ENCODE measurements around the gene DDX51.

The DDX51 gene

GRCh38 chr12:132167611-132168310, 23.6 kb upstream of the DDX51 start:
- no peak for DNase-seq (ENCODE audit: low read depth, low spot score)

GRCh38 chr12:132166801-132167591, 22.9 kb upstream of the DDX51 start:
- DNase-seq (ENCODE audit: low read depth, low spot score) = no peak

GRCh38 chr12:132166093-132166492, 22.0 kb upstream of the DDX51 start:
- DNase-seq (ENCODE audit: low read depth, low spot score) = no peak

GRCh38 chr12:132165584-132165983, 21.5 kb upstream of the DDX51 start:
- DNase-seq (ENCODE audit: low read depth, low spot score) = no peak

GRCh38 chr12:132164426-132164825, 20.3 kb upstream of the DDX51 start:
- DNase-seq (ENCODE audit: low read depth, low spot score) = no peak

- DNase-seq (ENCODE audit: low read depth, low spot score) = no peak
Measured at GRCh38 chr12:132163911-132164288, 19.8 kb upstream of the DDX51 start.

GRCh38 chr12:132163041-132163910, 19.2 kb upstream of the DDX51 start:
- no peak for DNase-seq (ENCODE audit: low read depth, low spot score)

- DNase-seq (ENCODE audit: low read depth, low spot score) = no peak
Measured at GRCh38 chr12:132162508-132163031, 18.5 kb upstream of the DDX51 start.

GRCh38 chr12:132161796-132162507, 17.8 kb upstream of the DDX51 start:
- no peak for DNase-seq (ENCODE audit: low read depth, low spot score)

GRCh38 chr12:132161036-132161781, 17.1 kb upstream of the DDX51 start:
- DNase-seq (ENCODE audit: low read depth, low spot score) = no peak

GRCh38 chr12:132160601-132161035, 16.5 kb upstream of the DDX51 start:
- DNase-seq (ENCODE audit: low read depth, low spot score) = no peak

- no peak for DNase-seq (ENCODE audit: low read depth, low spot score)
Measured at GRCh38 chr12:132160016-132160415, 15.9 kb upstream of the DDX51 start.

GRCh38 chr12:132159555-132160003, 15.5 kb upstream of the DDX51 start:
- DNase-seq (ENCODE audit: low read depth, low spot score) = no peak

- DNase-seq (ENCODE audit: low read depth, low spot score) = no peak
Measured at GRCh38 chr12:132158677-132159554, 14.8 kb upstream of the DDX51 start.

- DNase-seq (ENCODE audit: low read depth, low spot score) = no peak
Measured at GRCh38 chr12:132157733-132158409, 13.8 kb upstream of the DDX51 start.

- no peak for DNase-seq (ENCODE audit: low read depth, low spot score)
Measured at GRCh38 chr12:132156573-132157325, 12.6 kb upstream of the DDX51 start.

- DNase-seq (ENCODE audit: low read depth, low spot score) = no peak
Measured at GRCh38 chr12:132155771-132156572, 11.9 kb upstream of the DDX51 start.

All from activated CD4-positive, CD25-positive, alpha-beta regulatory T cell treated with anti-CD3 and anti-CD28 coated beads, Interleukin-2, amount 50 U/mL, for 16 hours (primary cell).